ENCODE results near the gene LONP1.

GRCh38 chr19:5697022-5697889 is 22.7 kb downstream of the LONP1 start:
- no peak for TF ChIP-seq CTCF (IDR thresholded peaks at IDR 0.05; ENCODE audit: insufficient read depth, low read length, poor library complexity, severe bottlenecking)
- no peak for TF ChIP-seq EZH2phosphoT487 (conservative IDR thresholded peaks at IDR 0.05; ENCODE audit: low read length)

Measured in SU-DHL-6 (cell line).